Activated T-cell treated with anti-CD3 and anti-CD28 coated beads, Interleukin-2, amount 50 U/mL, for 72 hours (primary cell): ENCODE data around the gene DPP4. TPM values are rescaled to one million over a fixed set of nuclear protein-coding genes. Genes with fewer than 3 reads are reported as not detected.

Experiments
- ATAC-seq, 2 donors: fragments of 150-1000 bp; cut with Tn5 transposase; replicated peaks in 1 of 2; 2 replicates each; pipeline ENCODE4 v1.10.0; 2021; ENCODE audit warnings: moderate library complexity in 2 of 2, mild to moderate bottlenecking in 1 of 2
- DNase-seq, 2 donors: peaks; one replicate each; pipeline ENCODE4 v3.0.0; 2021 to 2022; ENCODE audit warnings: mixed read lengths in 1 of 2
- H3K27ac Mint-ChIP-seq: one replicate; pipeline ENCODE4 v1.8.0; 2022; ENCODE audit warnings: mild to moderate bottlenecking, moderate library complexity, mixed read lengths
- H3K27me3 Mint-ChIP-seq: one replicate; pipeline ENCODE4 v1.8.0; 2022; ENCODE audit warnings: low read depth, mixed read lengths
- H3K36me3 Mint-ChIP-seq, 2 donors: one replicate each; pipeline ENCODE4 v1.8.0; 2022; ENCODE audit warnings: mixed read lengths in 2 of 2, mild to moderate bottlenecking in 1 of 2; ENCODE audit not compliant: insufficient read depth in 2 of 2
- H3K4me1 Mint-ChIP-seq: one replicate; pipeline ENCODE4 v1.8.0; 2022; ENCODE audit warnings: low read depth, mixed read lengths
- H3K4me3 Mint-ChIP-seq, 2 donors: one replicate each; pipeline ENCODE4 v1.8.0; 2022; ENCODE audit warnings: mild to moderate bottlenecking in 2 of 2, mixed read lengths in 2 of 2, moderate library complexity in 2 of 2
- H3K9me3 Mint-ChIP-seq, 2 donors: one replicate each; pipeline ENCODE4 v1.8.0; 2022; ENCODE audit warnings: mixed read lengths in 2 of 2
- total RNA-seq, 2 donors: library from RNA; stranded (reverse); gene quantifications; one replicate each; pipeline ENCODE4 v1.2.3, GENCODE V29; 2022

DPP4 gene
- total RNA-seq, 2 donors from 2014 or later, result 37.6 to 52.9 TPM

GRCh38 chr2:162037886-162038285, 36.1 kb downstream of the DPP4 start:
- peaks cover 8 to 17% of the 10 kb centered on the region in 2 donors for H3K36me3 Mint-ChIP-seq
- ATAC-seq, result no peak
- peak overlapping the region; percentile 15 for H3K27ac Mint-ChIP-seq
- H3K9me3 Mint-ChIP-seq, result no peaks in the 10 kb centered on the region
- H3K4me1 Mint-ChIP-seq, result no peaks in the 10 kb centered on the region
- H3K27me3 Mint-ChIP-seq, result no peaks in the 10 kb centered on the region
- H3K4me3 Mint-ChIP-seq, result no peak overlapping the region
- DNase-seq, result no peak

GRCh38 chr2:162037028-162037795, 36.8 kb downstream of the DPP4 start:
- DNase-seq (no peak), ATAC-seq (no peak)
- H3K9me3 Mint-ChIP-seq, result no peaks in the 10 kb centered on the region
- H3K4me1 Mint-ChIP-seq, result no peaks in the 10 kb centered on the region
- no peaks in the 10 kb centered on the region for H3K27me3 Mint-ChIP-seq
- no peak overlapping the region for H3K27ac Mint-ChIP-seq
- H3K4me3 Mint-ChIP-seq, result no peak overlapping the region
- peaks cover 5 to 17% of the 10 kb centered on the region in 2 donors for H3K36me3 Mint-ChIP-seq

- Mint-ChIP-seq H3K4me3 (no peak overlapping the region), H3K27me3 (no peaks in the 10 kb centered on the region), H3K36me3 (peaks cover 8 to 18% of the 10 kb centered on the region in 2 donors), H3K27ac (no peak overlapping the region), H3K9me3 (no peaks in the 10 kb centered on the region), H3K4me1 (no peaks in the 10 kb centered on the region)
- no peak for ATAC-seq
- DNase-seq, result no peak
Measured at GRCh38 chr2:162035981-162036380, 38.0 kb downstream of the DPP4 start.

- DNase-seq (no peak), ATAC-seq (no peak)
- Mint-ChIP-seq H3K27me3 (no peaks in the 10 kb centered on the region), H3K4me3 (no peak overlapping the region), H3K9me3 (no peaks in the 10 kb centered on the region), H3K36me3 (peaks cover 5 to 15% of the 10 kb centered on the region in 2 donors), H3K27ac (no peak overlapping the region), H3K4me1 (peaks cover 9% of the 10 kb centered on the region)
Measured at GRCh38 chr2:162030363-162031190, 43.4 kb downstream of the DPP4 start.

- Mint-ChIP-seq H3K4me3 (no peak overlapping the region), H3K4me1 (peaks cover 21% of the 10 kb centered on the region), H3K27ac (peak overlapping the region; percentile 4), H3K36me3 (peaks cover 8 to 13% of the 10 kb centered on the region in 2 donors), H3K9me3 (no peaks in the 10 kb centered on the region), H3K27me3 (no peaks in the 10 kb centered on the region)
- ATAC-seq (no peak), DNase-seq (no peak)
Measured at GRCh38 chr2:162029287-162029901, 44.6 kb downstream of the DPP4 start.

- H3K4me3 Mint-ChIP-seq, result no peak overlapping the region
- H3K4me1 Mint-ChIP-seq, result peaks cover 26% of the 10 kb centered on the region
- ATAC-seq (no peak), DNase-seq (no peak)
- H3K36me3 Mint-ChIP-seq, result peaks cover 8 to 11% of the 10 kb centered on the region in 2 donors
- no peak overlapping the region for H3K27ac Mint-ChIP-seq
- no peaks in the 10 kb centered on the region for H3K9me3 Mint-ChIP-seq
- H3K27me3 Mint-ChIP-seq, result no peaks in the 10 kb centered on the region
Measured at GRCh38 chr2:162028511-162028910, 45.5 kb downstream of the DPP4 start.

GRCh38 chr2:162025121-162025911, 48.7 kb downstream of the DPP4 start:
- no peaks in the 10 kb centered on the region for H3K27me3 Mint-ChIP-seq
- ATAC-seq (peak; percentile 23 to 27), DNase-seq (no peak)
- peaks cover 50% of the 10 kb centered on the region for H3K4me1 Mint-ChIP-seq
- peaks cover 6 to 7% of the 10 kb centered on the region in 2 donors for H3K36me3 Mint-ChIP-seq
- no peak overlapping the region for H3K27ac Mint-ChIP-seq
- H3K9me3 Mint-ChIP-seq, result no peaks in the 10 kb centered on the region
- peak overlapping the region in 1 of 2 donors; percentile 9 for H3K4me3 Mint-ChIP-seq

GRCh38 chr2:162022290-162022945, 51.6 kb downstream of the DPP4 start:
- peak; percentile 51 to 64 for ATAC-seq
- no peak for DNase-seq
- Mint-ChIP-seq H3K36me3 (peaks cover 6 to 8% of the 10 kb centered on the region in 2 donors), H3K27me3 (no peaks in the 10 kb centered on the region), H3K4me1 (peaks cover 48% of the 10 kb centered on the region), H3K27ac (no peak overlapping the region), H3K9me3 (no peaks in the 10 kb centered on the region), H3K4me3 (no peak overlapping the region)

- Mint-ChIP-seq H3K27ac (peak overlapping the region; percentile 51), H3K4me1 (peaks cover 54% of the 10 kb centered on the region), H3K9me3 (no peaks in the 10 kb centered on the region), H3K36me3 (peaks cover 5 to 8% of the 10 kb centered on the region in 2 donors), H3K27me3 (no peaks in the 10 kb centered on the region), H3K4me3 (no peak overlapping the region)
- no peak for DNase-seq
- no peak for ATAC-seq
Measured at GRCh38 chr2:162021516-162022058, 52.4 kb downstream of the DPP4 start.

GRCh38 chr2:162018530-162018929, 55.5 kb downstream of the DPP4 start:
- no peak overlapping the region for H3K27ac Mint-ChIP-seq
- ATAC-seq (peak in 1 of 2 donors; percentile 56), DNase-seq (no peak)
- H3K9me3 Mint-ChIP-seq, result no peaks in the 10 kb centered on the region
- no peak overlapping the region for H3K4me3 Mint-ChIP-seq
- peaks cover 54% of the 10 kb centered on the region for H3K4me1 Mint-ChIP-seq
- no peaks in the 10 kb centered on the region for H3K27me3 Mint-ChIP-seq
- H3K36me3 Mint-ChIP-seq, result peaks cover 0 to 14% of the 10 kb centered on the region in 2 donors

GRCh38 chr2:162017233-162017632, 56.8 kb downstream of the DPP4 start:
- H3K36me3 Mint-ChIP-seq, result peaks cover 2 to 17% of the 10 kb centered on the region in 2 donors
- DNase-seq (no peak), ATAC-seq (peak in 1 of 2 donors; percentile 45)
- H3K27ac Mint-ChIP-seq, result peak overlapping the region; percentile 56
- no peaks in the 10 kb centered on the region for H3K9me3 Mint-ChIP-seq
- no peak overlapping the region for H3K4me3 Mint-ChIP-seq
- peaks cover 54% of the 10 kb centered on the region for H3K4me1 Mint-ChIP-seq
- H3K27me3 Mint-ChIP-seq, result no peaks in the 10 kb centered on the region

GRCh38 chr2:162016080-162016479, 57.9 kb downstream of the DPP4 start:
- Mint-ChIP-seq H3K27me3 (no peaks in the 10 kb centered on the region), H3K4me3 (no peak overlapping the region), H3K36me3 (peaks cover 2 to 13% of the 10 kb centered on the region in 2 donors), H3K4me1 (peaks cover 54% of the 10 kb centered on the region), H3K9me3 (no peaks in the 10 kb centered on the region), H3K27ac (peak overlapping the region; percentile 58)
- DNase-seq, result no peak
- no peak for ATAC-seq
